ENCODE data around the gene ZNF385B.

GRCh38 chr2:179664972-179665812 lies 196.2 kb downstream of the ZNF385B start:
- TF ChIP-seq CTCF (IDR thresholded peaks at IDR 0.05) (no peak), POLR2AphosphoS5 (IDR thresholded peaks at IDR 0.05; ENCODE audit: low read depth, low read length) (no peak)

Data from Panc1 (cell line).